Activated CD8-positive, alpha-beta memory T cell treated with anti-CD3 and anti-CD28 coated beads, Interleukin-2, amount 50 U/mL, for 24 hours (primary cell): Measurements from ENCODE around the gene MDH2.
"Not testable (repeated sequence)": the region's sequence is repeated elsewhere in the genome, so short reads cannot be mapped to it uniquely, and the experiment has no call there.

Experiments
- DNase-seq: peaks from one replicate; pipeline ENCODE4 v3.0.0-alpha.2; 2020; ENCODE audit errors: extremely low read depth

The MDH2 gene

GRCh38 chr7:76047305-76047810 is 548 bp upstream of the MDH2 start:
- DNase-seq = no peak

GRCh38 chr7:76048668-76048988 is 722 bp downstream of the MDH2 start:
- DNase-seq = no peak

GRCh38 chr7:76049295-76049694 is 1.4 kb downstream of the MDH2 start:
- no peak for DNase-seq

- no peak for DNase-seq
Observed at GRCh38 chr7:76050545-76050944, 2.6 kb downstream of the MDH2 start.

GRCh38 chr7:76051840-76052239 is 3.9 kb downstream of the MDH2 start:
- no peak for DNase-seq

GRCh38 chr7:76052681-76053080 is 4.8 kb downstream of the MDH2 start:
- not testable (repeated sequence) for DNase-seq

GRCh38 chr7:76053461-76053860 is 5.6 kb downstream of the MDH2 start:
- no peak for DNase-seq

GRCh38 chr7:76054123-76055120 is 6.5 kb downstream of the MDH2 start:
- DNase-seq = no peak

- DNase-seq = no peak
Observed at GRCh38 chr7:76056241-76056640, 8.3 kb downstream of the MDH2 start.

GRCh38 chr7:76057103-76057812 is 9.4 kb downstream of the MDH2 start:
- DNase-seq = no peak

- no peak for DNase-seq
Observed at GRCh38 chr7:76057813-76058145, 9.9 kb downstream of the MDH2 start.

GRCh38 chr7:76058745-76059144 is 10.8 kb downstream of the MDH2 start:
- not testable (repeated sequence) for DNase-seq

GRCh38 chr7:76060842-76061241 is 12.9 kb downstream of the MDH2 start:
- no peak for DNase-seq

GRCh38 chr7:76062254-76062653 is 14.3 kb downstream of the MDH2 start:
- DNase-seq = no peak

- no peak for DNase-seq
Observed at GRCh38 chr7:76063114-76063513, 15.2 kb downstream of the MDH2 start.

- DNase-seq = no peak
Observed at GRCh38 chr7:76063525-76063924, 15.6 kb downstream of the MDH2 start.

- DNase-seq = no peak
Observed at GRCh38 chr7:76064208-76064970, 16.5 kb downstream of the MDH2 start.

GRCh38 chr7:76065016-76065612 is 17.2 kb downstream of the MDH2 start:
- DNase-seq = no peak

- no peak for DNase-seq
Observed at GRCh38 chr7:76066716-76067503, 19.0 kb downstream of the MDH2 start.

GRCh38 chr7:76069238-76069638 is 21.3 kb downstream of the MDH2 start:
- no peak for DNase-seq
